Measurements from ENCODE around the gene FDPS.
"Not testable (repeated sequence)": the region's sequence is repeated elsewhere in the genome, so short reads cannot be mapped to it uniquely, and the experiment has no call there.

FDPS gene

GRCh38 chr1:155285631-155286044, 23.0 kb upstream of the FDPS start:
- no peak for DNase-seq (ENCODE audit: low read depth)

GRCh38 chr1:155286544-155286943, 22.1 kb upstream of the FDPS start:
- no peak for DNase-seq (ENCODE audit: low read depth)

- DNase-seq (ENCODE audit: low read depth), result no peak
These were observed 20.6 kb upstream of the FDPS start for GRCh38 chr1:155287987-155288543.

GRCh38 chr1:155291006-155291405, 17.7 kb upstream of the FDPS start:
- DNase-seq (ENCODE audit: low read depth), result not testable (repeated sequence)

- no peak for DNase-seq (ENCODE audit: low read depth)
These were observed 15.4 kb upstream of the FDPS start for GRCh38 chr1:155293086-155293749.

- no peak for DNase-seq (ENCODE audit: low read depth)
These were observed 14.0 kb upstream of the FDPS start for GRCh38 chr1:155294520-155295182.

- DNase-seq (ENCODE audit: low read depth), result no peak
These were observed 13.3 kb upstream of the FDPS start for GRCh38 chr1:155295183-155295941.

GRCh38 chr1:155295942-155296267, 12.8 kb upstream of the FDPS start:
- no peak for DNase-seq (ENCODE audit: low read depth)

GRCh38 chr1:155296661-155297060, 12.0 kb upstream of the FDPS start:
- DNase-seq (ENCODE audit: low read depth), result no peak

GRCh38 chr1:155297384-155297783, 11.3 kb upstream of the FDPS start:
- no peak for DNase-seq (ENCODE audit: low read depth)

GRCh38 chr1:155300024-155300423, 8.6 kb upstream of the FDPS start:
- no peak for DNase-seq (ENCODE audit: low read depth)

- DNase-seq (ENCODE audit: low read depth), result no peak
These were observed 7.9 kb upstream of the FDPS start for GRCh38 chr1:155300553-155301329.

- no peak for DNase-seq (ENCODE audit: low read depth)
These were observed 7.3 kb upstream of the FDPS start, which contains the start of gene PKLR for GRCh38 chr1:155301342-155301841. PKLR (minus strand) TSS chr1:155301438; CDS start chr1:155301395, 43 bp downstream.

GRCh38 chr1:155304558-155305063, 4.1 kb upstream of the FDPS start:
- no peak for DNase-seq (ENCODE audit: low read depth)

GRCh38 chr1:155305881-155306391, 2.7 kb upstream of the FDPS start:
- DNase-seq (ENCODE audit: low read depth), result no peak

GRCh38 chr1:155307247-155307740, 1.4 kb upstream of the FDPS start:
- no peak for DNase-seq (ENCODE audit: low read depth)

GRCh38 chr1:155309423-155310021, 856 bp downstream of the FDPS start:
- DNase-seq (ENCODE audit: low read depth), result no peak

- no peak for DNase-seq (ENCODE audit: low read depth)
These were observed 4.6 kb downstream of the FDPS start for GRCh38 chr1:155313261-155313660.

- DNase-seq (ENCODE audit: low read depth), result no peak
These were observed 8.3 kb downstream of the FDPS start for GRCh38 chr1:155316922-155317321.

- no peak for DNase-seq (ENCODE audit: low read depth)
These were observed 9.4 kb downstream of the FDPS start for GRCh38 chr1:155318082-155318481.

- no peak for DNase-seq (ENCODE audit: low read depth)
These were observed 10.9 kb downstream of the FDPS start for GRCh38 chr1:155319536-155319935.
